Keratinocyte (primary cell): ENCODE data around the gene ABCC8.

Experiments used
- CTCF ChIP-seq, 3 experiments: IDR thresholded peaks in 1 of 3; conservative IDR thresholded peaks in 1 of 3; optimal IDR thresholded peaks in 1 of 3; 2 replicates in 2 of 3; 3 replicates in 1 of 3; pipeline versions ENCODE3 to v1.5.1; 2011; ENCODE audit warnings: low read length in 3 of 3, mild to moderate bottlenecking in 3 of 3, moderate library complexity in 2 of 3, control low read depth in 1 of 3, inconsistent platforms in 1 of 3; ENCODE audit not compliant: insufficient read depth in 2 of 3; ENCODE audit errors: extremely low read depth in 1 of 3
- EZH2 ChIP-seq: IDR thresholded peaks from one replicate; pipeline ENCODE4 v1.6.1; 2012; ENCODE audit warnings: inconsistent platforms, mild to moderate bottlenecking, low read length, moderate library complexity

GRCh38 chr11:17475666-17476316 lies 854 bp downstream of the ABCC8 start:
- TF ChIP-seq EZH2 (peak; percentile 81), CTCF (optimal IDR thresholded peaks at IDR 0.05 in 1 of 3, IDR thresholded peaks at IDR 0.05 in 1 of 3, conservative IDR thresholded peaks at IDR 0.05 in 1 of 3; ENCODE audit: extremely low read depth in 1 of 3, insufficient read depth in 2 of 3, low read length in 3 of 3) (no peak)
